ENCODE results near the gene TREML2.
"Not testable (repeated sequence)": the region's sequence is repeated elsewhere in the genome, so short reads cannot be mapped to it uniquely, and the experiment has no call there.

The TREML2 gene

DNA sequence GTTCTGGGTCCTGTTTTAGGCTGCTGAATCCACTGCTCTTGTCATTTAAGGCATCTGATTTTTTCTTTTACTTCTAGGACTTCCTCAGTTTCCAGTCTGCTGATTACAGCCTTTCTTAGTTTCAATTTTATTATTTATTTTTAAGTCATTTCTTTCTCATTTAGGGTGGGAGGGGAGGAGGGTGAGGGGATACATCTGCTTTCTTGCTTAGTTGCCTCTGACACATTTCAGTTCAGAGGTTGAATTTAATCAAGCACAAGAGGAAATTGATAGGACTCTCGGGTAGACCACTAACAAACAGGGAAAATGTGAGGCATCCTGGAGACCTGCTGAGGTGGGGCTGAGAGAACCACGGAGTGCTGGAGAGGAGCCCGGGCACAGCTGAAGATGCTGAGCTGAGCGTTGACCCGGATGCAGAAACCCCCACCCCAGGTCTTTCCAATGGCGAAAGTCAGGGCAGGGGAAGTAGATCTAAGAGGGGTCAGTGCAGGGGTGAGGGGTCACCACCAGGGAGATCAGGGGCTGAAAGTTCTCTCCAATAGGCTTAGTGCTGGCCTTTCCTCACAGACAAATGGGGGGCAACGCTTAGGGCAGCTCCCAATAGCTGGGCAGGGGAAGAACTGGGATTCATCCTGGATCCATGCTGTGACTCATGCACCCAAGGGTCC lies 7.6 kb upstream of the TREML2 start:
- DNase-seq = no peak

DNA sequence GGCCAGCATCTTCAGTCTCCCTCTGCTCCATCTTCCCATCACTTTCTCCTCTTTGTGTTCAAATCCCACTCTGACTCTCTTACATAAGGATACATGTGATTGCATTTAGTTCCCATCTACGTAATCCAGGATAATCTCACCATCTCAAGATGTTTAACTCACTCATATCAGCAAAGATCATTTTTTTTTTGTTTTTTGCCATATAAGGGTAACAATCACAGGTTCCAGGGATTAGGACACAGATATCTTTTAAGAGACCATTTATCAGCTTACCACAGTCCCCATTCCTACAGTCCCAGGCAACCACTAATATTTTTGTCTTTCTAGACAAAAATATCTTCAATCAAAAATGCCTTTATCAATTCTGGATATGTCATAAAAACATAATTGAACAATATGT lies 3.2 kb upstream of the TREML2 start:
- DNase-seq = no peak

DNA sequence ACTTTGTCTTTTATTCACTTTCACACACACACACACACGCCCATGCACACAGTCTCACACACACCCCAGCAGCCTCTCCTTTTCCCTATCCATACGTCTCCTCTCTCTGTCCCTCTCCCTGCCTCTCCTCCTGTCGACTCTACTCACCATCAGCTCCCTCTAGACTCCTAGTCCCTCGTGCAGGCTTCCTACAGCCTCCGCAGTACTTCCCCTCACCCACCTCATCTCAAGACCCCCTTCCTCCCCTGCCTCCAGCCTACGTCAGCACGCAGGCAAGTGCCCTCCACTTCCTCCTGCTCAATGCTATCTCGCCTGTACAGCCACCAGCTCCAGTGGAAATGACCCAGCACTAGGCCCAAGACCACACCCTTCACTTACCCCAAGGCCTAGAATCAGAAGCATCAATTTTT lies 820 bp upstream of the TREML2 start:
- DNase-seq = no peak

DNA sequence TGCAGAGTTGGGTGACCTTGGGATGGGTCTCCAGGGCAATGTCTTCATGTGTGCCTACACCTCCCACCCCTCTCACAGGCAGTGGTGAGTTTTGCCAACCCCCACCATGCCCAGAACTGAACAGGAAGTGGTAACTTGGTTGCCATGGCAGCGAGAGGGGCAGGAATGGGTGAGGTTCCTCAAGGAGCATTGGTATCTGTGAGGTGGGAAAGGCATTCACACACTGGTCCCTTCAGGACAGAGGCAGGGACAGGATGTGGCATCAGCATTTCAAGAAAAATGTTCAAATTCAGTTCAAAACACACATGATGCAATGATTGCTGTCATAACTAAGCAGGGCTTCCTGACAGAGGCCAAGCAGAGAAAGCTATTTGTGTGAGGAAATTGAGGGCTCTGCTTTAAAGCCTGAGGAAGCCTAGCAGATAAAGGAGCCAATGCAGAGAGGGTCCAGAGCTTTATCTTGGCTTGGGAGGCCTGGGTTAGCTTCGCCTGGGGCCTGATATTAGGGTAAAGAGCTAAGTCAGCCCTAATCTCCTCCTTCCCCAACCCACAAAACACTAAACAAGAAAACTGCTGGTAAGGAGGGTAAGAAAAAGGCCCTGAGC lies 551 bp downstream of the TREML2 start:
- no peak for DNase-seq

DNA sequence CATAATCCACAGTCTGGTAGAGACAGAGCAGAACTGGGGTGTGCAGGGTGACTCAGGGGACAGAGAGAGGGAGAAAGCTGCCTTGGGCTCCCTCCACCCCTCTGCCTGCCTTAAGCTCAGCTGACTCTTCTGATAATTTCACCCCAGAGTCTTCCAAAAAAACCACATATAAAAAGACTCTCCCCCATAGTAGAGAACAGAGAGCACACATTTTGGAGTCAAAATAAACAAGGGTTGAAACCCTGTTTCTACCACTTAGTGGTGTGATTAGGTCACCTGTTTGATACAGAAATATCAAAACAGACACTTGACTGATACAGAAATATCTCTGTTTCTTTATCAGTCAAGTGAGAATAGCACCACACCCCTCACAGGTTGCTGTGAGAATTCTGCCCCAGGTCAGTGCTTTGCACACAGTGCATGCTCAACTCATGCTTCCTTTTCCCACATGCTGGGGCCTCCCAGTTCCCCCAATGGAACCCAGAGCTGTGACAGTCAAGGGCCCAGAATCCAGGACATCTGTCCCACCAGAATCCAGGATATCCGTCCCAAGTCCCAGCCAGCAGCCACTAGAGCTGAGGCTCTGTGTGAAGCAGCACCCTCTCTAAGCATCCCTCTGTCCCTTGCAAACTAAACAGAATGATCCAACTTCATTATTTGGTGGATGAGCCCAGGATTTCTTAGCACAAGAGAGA lies 1.2 kb downstream of the TREML2 start:
- DNase-seq = no peak

DNA sequence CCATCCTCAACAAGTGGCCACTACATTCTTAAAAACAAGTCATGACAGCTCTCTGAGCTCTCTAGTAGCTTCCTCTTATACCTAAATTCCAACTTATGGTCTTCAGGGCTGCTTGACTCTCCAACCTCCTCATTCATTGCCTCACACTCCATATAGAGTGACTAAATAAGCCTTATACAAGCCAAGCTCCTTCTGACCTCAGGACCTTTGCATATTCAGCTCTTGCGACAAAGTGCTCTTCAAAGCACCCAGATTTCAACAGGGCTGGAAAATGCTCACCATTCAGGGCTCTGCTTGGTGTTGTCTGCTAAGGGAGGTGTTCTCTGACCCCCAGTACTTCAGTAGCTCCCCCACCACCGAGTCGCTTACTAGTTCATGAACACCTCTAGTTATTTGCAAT lies 3.7 kb downstream of the TREML2 start:
- DNase-seq = no peak

DNA sequence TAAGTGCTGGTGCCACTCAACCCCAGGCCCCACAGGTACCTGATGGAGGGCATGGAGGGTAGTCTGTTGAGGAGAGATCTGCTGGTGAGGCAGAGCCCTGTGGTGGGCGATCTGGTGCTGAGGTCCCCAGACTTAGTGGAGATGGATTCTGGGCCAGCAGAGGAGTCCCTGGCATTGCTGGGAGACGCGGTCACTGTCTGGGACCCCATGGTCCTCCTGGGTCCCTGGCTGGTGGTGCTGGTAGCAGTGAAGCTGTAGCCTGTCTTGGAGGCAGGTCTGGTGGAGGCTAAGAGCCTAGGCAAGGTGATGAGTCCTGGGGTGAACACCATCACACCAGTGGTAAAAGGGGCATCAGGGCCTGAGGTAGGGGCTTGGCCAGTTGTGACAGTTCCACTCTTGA lies 6.6 kb downstream of the TREML2 start:
- DNase-seq = no peak

DNA sequence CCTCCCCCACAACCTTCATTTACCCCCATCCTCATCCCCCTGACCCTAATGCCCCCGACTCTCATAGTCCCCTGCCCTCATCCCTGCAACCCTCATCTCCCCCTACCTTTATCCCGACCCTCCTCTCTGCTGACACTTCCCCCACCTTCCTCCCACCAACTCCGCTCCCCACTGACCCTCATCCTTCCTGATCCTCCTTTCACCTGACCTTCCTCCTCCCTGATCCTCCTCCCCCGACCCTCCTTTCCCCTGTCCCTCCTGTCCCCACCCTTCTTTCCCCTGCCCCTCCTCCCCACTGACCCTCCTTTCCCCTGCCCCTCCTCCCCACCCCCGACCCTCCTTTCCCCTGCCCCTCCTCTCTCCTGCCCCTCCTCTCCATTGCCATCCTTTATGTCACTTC lies 7.1 kb downstream of the TREML2 start:
- DNase-seq = no peak

DNA sequence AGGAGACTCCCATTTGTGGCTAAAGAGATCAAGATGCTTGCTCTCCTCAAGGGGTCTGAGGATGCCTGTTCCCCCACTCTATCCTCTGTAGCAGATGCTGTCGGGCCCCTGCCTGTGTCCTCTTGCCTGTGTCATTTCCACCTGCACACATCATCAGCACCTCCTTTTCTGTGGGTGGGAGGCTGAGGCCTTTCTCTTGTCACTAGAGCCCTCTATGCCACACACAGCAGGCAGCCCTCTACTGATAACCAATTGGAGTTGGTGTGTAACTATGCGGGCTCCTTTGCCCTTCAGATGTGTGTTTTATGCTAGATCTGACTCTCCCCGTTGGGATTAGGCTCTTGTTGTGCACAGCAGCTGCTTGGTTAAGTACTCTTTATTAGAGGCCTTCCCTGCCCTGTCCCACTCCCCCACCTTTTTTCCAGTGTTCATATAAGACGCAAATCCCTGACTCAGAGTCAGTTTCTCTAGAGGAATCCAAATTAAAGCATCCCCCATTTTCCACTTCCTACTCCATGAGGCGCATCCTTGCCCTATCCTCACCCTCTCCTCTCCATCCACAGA lies 7.7 kb downstream of the TREML2 start:
- DNase-seq = no peak

DNA sequence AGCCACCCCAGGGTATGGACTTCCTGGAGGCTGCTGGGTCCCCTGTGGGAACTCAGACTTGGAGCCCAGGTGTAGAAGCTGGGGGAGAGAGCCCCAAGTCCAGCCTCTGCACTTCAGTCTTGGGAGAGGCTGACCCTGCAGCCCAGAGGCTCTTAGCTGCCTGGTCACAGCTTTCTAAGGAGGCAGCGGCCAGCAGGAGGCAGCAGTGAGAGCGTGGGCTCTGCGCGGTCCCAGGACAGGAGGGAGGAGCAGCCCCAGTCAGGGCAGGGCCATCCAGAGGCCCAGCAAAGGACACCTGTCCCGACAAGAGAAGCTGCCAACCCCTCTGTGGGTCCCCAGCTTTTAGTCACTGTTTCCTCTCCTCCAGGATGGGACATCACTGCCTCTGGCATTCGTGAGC lies 9.4 kb downstream of the TREML2 start:
- DNase-seq = peak; percentile 11

DNA sequence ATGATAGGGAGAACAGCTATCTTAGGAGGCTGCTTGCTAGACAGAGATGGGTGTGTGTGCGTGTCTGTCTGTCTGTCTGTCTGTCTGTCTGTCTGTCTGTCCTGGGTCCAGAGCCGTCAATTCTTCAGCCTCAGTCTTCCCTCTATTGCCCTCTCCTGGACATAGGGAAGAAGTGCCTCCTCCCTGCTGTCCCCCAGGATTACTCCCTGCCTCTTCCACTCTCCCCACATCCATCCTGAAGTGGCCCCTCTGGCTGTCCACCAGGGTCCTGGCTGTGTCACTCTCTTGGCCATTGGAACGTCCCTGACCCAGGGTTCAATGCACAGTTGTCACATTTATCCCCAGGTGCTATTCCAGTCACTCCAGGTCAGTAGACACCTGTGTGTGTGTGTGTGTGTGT lies 10.2 kb downstream of the TREML2 start:
- DNase-seq = no peak

DNA sequence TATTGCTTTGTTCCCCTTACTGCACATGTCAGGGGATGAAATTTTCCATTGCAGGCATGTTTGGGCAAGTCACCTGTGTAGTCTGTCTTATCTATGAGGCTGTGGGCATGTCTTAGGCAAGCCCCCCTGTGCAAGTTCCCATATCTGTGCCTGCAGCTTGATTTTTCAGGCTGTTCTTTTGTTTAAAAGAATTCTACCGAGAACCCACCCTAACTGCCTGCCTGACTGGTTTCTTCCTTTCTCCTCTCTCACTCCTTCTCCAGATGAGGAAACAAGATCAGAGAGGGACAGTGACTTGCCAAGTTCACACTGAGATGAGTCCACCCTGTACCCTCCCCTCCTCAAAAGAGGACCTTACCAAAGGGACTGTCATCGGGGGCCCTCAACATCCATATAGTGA lies 11.0 kb downstream of the TREML2 start:
- DNase-seq = no peak

DNA sequence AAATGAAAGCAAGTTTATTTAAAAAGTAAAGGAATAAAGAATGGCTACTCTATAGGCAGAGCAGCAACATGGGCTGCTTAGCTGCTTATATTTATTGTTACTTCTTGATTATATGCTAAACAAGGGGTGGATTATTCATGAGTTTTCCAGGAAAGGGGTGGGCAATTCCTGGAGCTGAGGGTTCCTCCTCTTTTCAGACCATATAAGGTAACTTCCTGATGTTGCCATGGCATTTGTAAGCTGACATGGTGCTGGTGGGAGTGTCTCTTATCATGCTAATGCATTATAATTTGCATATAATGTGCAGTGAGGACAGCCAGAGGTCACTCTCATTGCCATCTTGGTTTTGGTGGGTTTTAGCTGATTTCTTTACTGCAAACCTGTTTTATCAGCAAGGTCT lies 11.9 kb downstream of the TREML2 start:
- not testable (repeated sequence) for DNase-seq

DNA sequence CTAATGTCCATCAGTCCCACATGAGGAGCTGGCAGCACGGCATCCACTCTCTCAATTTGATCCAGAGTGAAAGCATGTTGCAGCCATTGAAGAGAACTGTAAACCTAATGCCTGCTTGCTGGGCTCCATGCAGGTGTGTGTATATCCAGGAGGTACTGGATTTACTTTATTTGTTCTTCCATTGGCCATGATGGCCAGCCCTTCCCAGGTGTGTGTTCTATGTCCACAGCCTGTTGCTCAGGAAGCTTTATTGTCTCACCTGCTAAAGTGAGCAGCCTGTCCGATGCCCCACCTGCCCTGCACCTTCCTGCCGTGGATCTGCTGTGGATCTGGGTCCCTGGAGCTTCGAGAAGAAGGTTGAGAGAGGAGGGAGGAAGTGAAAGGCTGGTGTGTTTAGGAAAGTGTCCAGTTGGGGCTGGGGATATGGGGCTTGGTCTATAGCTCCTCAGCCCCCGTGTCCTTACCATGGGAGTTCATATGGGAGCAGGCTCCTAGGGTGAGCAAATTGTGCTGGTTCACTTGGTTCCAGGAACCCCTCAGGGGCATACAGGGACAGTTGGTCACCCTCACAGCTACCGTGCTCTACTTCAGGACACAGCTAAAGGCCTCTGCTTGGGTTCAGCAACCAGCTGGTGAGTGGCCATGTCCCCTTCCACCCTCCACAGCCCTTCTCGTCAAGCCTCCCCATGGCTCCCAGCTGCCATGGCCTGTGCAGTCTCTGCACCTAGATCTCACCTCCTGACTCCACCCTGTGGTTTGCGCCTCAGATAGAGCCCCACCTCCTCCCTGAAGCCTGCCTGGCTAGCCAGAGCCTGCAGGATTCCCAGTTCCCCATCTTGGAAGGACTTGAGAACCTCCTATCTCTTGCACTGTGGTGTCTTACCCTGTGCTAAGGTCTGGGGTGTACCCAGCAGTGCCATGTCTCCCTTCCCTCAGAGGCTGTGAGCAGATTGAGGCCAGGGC lies 12.7 kb downstream of the TREML2 start:
- DNase-seq = no peak

DNA sequence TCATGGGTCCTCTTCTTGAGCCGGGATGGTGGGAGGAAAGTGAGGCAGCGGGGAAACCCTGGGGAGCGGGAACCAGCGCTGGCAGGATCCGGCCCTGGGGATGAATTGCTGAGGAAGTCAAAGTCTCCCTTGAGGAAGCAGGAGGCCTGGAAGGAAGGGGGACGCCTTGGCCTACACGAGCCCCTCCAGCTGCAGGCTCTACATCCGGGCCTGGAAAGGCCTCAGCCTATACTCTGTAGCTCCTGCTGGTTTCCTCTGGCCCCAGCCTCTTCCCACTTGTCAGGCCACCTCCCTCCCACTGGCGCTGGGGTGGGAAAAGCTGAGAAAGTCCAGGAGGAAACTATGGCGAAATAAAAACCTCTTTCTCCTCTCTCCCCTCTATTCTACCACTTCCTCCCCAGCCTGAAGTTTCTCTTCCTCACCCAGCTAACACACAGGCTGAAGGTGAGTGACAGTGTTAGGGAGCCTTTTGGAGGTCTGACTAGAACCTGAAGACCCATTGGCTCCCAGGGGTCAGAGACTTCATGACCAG lies 14.9 kb downstream of the TREML2 start:
- DNase-seq = no peak

DNA sequence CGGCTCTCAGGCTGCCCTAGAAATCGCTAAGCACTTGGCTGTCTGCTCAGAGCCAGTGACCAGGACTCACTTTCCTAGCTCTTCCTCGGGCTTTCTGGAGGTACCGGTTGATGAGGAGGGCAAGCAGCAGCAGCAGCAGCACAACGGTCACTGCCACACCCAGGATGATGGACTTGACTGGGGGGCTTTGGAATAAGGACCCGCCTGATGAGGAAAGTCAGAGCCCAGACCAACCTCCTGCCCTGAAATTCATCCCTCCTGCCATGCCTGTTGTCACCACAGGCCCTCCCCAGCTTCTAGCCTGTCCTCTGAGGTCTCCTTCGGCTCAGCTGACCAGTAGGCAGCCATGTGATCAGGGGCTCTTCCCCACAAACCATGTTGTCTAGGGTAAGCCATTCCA lies 16.2 kb downstream of the TREML2 start:
- no peak for DNase-seq

DNA sequence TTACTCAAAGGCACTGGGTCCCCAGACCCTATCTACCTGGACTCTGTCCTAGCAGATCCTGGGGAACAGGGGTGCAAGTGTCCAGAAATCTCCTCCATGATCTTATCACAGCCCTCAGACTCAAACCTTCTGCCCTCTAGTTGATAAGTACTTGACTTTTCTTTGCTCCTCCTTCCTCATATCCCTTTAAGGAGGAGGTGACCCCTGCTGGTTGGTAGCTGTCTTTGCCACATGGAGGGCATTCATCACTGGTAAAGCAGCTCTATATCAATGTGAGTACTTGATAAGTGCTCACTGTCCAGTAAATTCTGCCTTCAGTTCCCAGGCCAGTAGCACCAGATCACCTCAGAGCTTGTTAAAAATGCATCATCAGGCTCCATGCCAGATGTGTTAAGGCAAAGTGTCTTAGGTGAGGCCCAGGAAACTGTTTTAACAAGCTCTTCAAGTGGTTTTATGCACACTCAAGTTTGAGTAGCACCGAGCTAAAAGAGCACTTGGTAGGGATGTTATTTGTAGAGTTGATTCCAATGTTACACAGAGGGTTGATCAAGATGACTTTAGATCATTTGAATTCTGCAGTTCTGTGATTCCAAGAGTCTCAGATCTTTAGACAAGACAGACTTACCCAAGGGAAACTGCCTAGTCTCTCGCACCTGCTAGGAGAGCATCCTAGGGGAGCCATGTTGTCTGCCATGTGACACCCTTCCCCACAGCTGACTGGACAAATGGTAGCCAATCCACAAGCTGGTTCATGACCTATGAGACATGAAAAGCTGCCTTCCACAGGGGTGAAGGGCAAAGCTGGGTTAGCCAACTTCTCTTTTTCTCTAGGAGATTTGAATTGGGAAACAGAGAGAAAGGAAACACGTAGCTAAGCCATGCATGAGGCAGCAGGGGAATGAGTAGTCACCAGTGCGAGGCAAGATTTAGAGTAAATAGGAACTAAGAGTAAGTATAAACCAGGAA lies 18.6 kb downstream of the TREML2 start:
- peak; percentile 30 for DNase-seq

DNA sequence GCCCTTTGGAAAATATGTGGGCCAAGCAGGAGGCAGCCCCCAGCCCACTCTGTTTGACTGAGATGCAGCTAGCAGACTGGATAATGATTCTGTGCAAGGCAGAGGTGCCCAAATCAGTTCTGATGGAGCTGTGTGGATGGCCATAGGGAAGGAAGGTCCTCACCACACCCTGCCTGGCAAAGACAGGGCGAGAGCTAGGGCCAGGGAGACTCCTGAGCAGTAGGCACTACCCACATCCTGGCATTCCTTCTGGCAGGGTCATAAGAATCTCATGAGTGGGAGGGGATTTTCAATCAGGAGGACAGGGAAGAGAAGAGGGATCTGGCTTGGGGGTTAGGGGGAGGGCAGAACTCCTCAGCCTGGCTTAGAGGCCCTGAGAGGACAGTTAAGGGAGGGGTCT lies 19.4 kb downstream of the TREML2 start:
- no peak for DNase-seq

DNA sequence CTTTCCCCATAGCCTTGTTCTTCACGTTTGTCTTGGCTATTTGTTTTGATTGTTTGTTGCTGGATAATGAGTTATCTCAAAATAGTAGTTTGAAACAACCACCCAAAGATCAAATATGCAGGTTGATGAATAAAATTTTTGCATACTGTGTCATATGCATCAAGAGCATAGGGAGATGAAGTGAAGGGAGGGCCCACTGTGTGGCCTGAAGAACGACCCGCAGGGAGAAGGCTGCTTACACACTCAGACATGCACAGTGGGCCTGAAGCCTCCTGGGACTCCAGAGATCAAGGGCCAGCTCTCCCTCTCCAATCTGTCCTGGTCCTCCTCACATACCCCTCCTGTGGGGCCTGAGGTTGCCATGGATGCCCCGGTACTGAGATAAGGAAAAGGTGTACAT lies 21.8 kb downstream of the TREML2 start:
- no peak for DNase-seq

DNA sequence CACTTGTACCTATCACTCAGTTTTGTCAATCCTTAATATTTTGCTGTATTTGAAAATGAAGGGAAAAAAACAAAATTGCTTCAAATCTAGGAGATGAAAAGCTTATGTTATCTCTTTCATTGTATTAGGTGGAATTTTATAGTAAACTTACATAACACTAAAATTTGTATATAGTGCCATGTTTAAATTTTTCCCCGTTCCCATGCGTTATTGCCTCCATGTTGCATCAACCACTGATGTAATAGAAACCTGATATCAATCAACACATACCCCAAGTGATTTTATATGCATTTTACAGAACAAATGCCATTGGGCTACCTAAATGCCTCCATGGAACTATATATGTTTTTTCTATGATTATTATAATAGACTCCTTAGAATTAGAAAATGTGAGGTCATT lies 23.3 kb downstream of the TREML2 start:
- no peak for DNase-seq

DNA sequence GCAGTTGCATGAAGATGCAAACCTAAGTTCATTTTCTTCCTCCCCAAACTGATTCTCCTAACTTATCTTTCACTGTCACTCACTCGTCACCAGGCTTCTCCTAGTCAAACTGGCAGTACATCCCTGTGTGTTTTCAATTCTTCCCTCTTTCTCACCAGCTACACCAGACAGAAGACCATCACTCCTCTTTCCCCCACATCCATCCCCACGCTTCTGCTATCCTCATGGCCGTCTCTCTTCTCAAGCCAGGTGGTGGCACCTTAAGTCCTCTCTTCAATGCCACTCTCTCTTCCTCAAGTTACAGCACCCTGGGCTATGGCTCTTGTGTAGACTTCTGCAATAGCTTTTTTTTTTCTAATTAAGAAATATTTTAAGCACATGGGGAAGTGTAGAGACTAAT lies 23.7 kb downstream of the TREML2 start:
- DNase-seq = no peak

DNA sequence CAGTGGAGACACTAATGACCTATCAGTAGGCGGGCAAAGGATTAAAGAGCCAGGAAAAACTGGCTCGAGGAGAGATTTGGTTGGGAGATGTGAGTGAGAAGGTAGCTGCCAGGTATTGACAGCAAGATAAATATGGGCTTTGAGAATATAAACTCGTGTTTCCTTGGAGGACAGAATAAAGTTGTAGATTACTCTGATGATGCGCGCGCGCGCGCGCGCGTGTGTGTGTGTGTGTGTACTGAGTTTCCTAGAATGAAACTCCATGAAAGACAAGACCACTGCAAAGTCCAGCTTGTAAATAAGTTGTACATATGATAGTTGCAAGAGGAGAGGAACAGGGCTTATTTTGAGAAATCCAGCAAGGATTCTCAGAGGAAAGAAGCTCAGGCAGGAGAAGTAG lies 24.8 kb downstream of the TREML2 start:
- no peak for DNase-seq
